ENCODE data around the gene CCR2. TPM values are rescaled to one million over a fixed set of nuclear protein-coding genes. Genes with fewer than 3 reads are reported as not detected.

CCR2 gene
- total RNA-seq, 2 donors from 2014 or later = 0.46 TPM; not detected in 1

DNA sequence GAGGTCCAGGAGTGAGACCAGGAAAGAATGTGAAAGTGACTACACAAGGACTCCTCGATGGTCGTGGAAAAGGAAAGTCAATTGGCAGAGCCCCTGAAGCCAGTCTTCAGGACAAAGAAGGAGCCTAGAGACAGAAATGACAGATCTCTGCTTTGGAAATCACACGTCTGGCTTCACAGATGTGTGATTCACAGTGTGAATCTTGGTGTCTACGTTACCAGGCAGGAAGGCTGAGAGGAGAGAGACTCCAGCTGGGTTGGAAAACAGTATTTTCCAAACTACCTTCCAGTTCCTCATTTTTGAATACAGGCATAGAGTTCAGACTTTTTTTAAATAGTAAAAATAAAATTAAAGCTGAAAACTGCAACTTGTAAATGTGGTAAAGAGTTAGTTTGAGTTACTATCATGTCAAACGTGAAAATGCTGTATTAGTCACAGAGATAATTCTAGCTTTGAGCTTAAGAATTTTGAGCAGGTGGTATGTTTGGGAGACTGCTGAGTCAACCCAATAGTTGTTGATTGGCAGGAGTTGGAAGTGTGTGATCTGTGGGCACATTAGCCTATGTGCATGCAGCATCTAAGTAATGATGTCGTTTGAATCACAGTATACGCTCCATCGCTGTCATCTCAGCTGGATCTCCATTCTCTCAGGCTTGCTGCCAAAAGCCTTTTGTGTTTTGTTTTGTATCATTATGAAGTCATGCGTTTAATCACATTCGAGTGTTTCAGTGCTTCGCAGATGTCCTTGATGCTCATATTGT is 6.0 kb downstream of the CCR2 start:
- peaks cover 67% of the 10 kb centered on the region for H3K27me3 Mint-ChIP-seq (ENCODE audit: low read depth)

DNA sequence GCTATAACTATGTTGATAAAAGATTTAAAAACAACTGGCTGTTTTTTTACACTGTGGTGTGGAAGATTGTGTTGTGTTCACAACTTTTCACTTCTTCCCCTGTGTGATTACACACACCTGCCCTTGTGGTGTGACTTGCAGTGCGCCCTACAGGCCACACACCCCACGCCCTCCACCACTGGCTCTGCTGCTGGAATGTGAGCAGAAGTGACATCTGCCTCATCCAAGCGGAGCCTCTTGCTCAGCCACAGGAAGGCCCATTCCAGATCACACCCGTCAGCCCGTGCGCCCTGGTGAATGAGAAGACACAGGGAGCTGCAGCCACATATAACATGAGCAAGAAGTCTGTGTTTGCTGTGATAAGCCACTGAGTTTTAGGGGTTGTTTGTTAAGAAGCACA is 7.0 kb downstream of the CCR2 start:
- Mint-ChIP-seq H3K4me1 (ENCODE audit: low read depth) (peaks cover 31% of the 10 kb centered on the region), H3K9me3 (no peaks in the 10 kb centered on the region), H3K4me3 (peak overlapping the region in 1 of 2 donors; percentile 16), H3K36me3 (ENCODE audit: insufficient read depth in 2 of 2) (no peaks in the 10 kb centered on the region), H3K27ac (no peak overlapping the region), H3K27me3 (ENCODE audit: low read depth) (peaks cover 67% of the 10 kb centered on the region)
- no peak for ATAC-seq (replicated peaks in 1 of 2)
- DNase-seq = no peak

More for the DNA sequence above, 6.0 kb downstream of the CCR2 start:
- Mint-ChIP-seq H3K27ac (no peak overlapping the region), H3K36me3 (ENCODE audit: insufficient read depth in 2 of 2) (peaks cover 0 to 2% of the 10 kb centered on the region in 2 donors), H3K9me3 (no peaks in the 10 kb centered on the region), H3K4me1 (ENCODE audit: low read depth) (peaks cover 30% of the 10 kb centered on the region), H3K4me3 (peak overlapping the region in 1 of 2 donors; percentile 13)
- ATAC-seq (replicated peaks in 1 of 2) (peak; percentile 92), DNase-seq (peak; percentile 45)

GRCh38 chr3:46361408-46362283 is 7.7 kb downstream of the CCR2 start:
- Mint-ChIP-seq H3K4me3 (no peak overlapping the region), H3K36me3 (ENCODE audit: insufficient read depth in 2 of 2) (no peaks in the 10 kb centered on the region), H3K9me3 (no peaks in the 10 kb centered on the region), H3K27me3 (ENCODE audit: low read depth) (peaks cover 67% of the 10 kb centered on the region), H3K4me1 (ENCODE audit: low read depth) (peaks cover 37% of the 10 kb centered on the region), H3K27ac (no peak overlapping the region)
- DNase-seq = no peak
- peak in 1 of 2 donors; percentile 29 for ATAC-seq (replicated peaks in 1 of 2)

- DNase-seq = no peak
- Mint-ChIP-seq H3K4me1 (ENCODE audit: low read depth) (peaks cover 41% of the 10 kb centered on the region), H3K27me3 (ENCODE audit: low read depth) (peaks cover 58% of the 10 kb centered on the region)
Observed at GRCh38 chr3:46365041-46365440, 11.1 kb downstream of the CCR2 start.

GRCh38 chr3:46365737-46366524 is 12.0 kb downstream of the CCR2 start:
- DNase-seq (no peak), ATAC-seq (replicated peaks in 1 of 2) (no peak)
- Mint-ChIP-seq H3K36me3 (ENCODE audit: insufficient read depth in 2 of 2) (no peaks in the 10 kb centered on the region), H3K27ac (no peak overlapping the region), H3K27me3 (ENCODE audit: low read depth) (peaks cover 58% of the 10 kb centered on the region), H3K4me3 (no peak overlapping the region), H3K4me1 (ENCODE audit: low read depth) (peaks cover 44% of the 10 kb centered on the region), H3K9me3 (no peaks in the 10 kb centered on the region)

More at GRCh38 chr3:46365041-46365440, 11.1 kb downstream of the CCR2 start:
- no peak for ATAC-seq (replicated peaks in 1 of 2)
- no peaks in the 10 kb centered on the region for H3K9me3 Mint-ChIP-seq
- H3K36me3 Mint-ChIP-seq (ENCODE audit: insufficient read depth in 2 of 2) = no peaks in the 10 kb centered on the region
- no peak overlapping the region for H3K27ac Mint-ChIP-seq
- H3K4me3 Mint-ChIP-seq = no peak overlapping the region

DNA sequence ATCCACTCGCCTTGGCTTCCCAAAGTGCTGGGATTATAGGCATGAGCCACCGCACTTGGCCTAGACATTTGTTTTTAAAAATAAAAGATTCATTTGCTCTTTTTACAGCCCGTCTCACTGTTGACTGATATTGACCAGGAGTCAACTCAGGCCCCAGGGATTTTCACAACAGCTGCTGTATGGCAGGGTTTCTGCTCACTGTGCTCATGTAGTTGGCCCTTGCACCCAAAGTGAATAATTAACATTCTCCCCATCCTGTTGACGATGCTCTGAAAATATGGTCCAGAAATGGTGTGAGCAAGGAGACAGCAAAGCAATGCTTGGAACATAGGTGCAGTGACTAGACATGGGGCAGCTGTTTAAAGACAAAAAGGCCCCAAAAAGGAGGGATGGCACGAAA is 13.9 kb downstream of the CCR2 start:
- DNase-seq (no peak), ATAC-seq (replicated peaks in 1 of 2) (no peak)
- peaks cover 59% of the 10 kb centered on the region for H3K27me3 Mint-ChIP-seq (ENCODE audit: low read depth)
- H3K9me3 Mint-ChIP-seq = no peaks in the 10 kb centered on the region
- no peaks in the 10 kb centered on the region for H3K36me3 Mint-ChIP-seq (ENCODE audit: insufficient read depth in 2 of 2)
- H3K4me3 Mint-ChIP-seq = no peak overlapping the region
- peaks cover 40% of the 10 kb centered on the region for H3K4me1 Mint-ChIP-seq (ENCODE audit: low read depth)
- no peak overlapping the region for H3K27ac Mint-ChIP-seq

GRCh38 chr3:46368569-46368968 is 14.7 kb downstream of the CCR2 start:
- H3K27me3 Mint-ChIP-seq (ENCODE audit: low read depth) = peaks cover 63% of the 10 kb centered on the region
- H3K4me3 Mint-ChIP-seq = peak overlapping the region in 1 of 2 donors; percentile 3
- H3K9me3 Mint-ChIP-seq = no peaks in the 10 kb centered on the region
- DNase-seq (peak; percentile 48 to 56), ATAC-seq (replicated peaks in 1 of 2) (peak in 1 of 2 donors; percentile 29)
- H3K27ac Mint-ChIP-seq = no peak overlapping the region
- peaks cover 40% of the 10 kb centered on the region for H3K4me1 Mint-ChIP-seq (ENCODE audit: low read depth)
- no peaks in the 10 kb centered on the region for H3K36me3 Mint-ChIP-seq (ENCODE audit: insufficient read depth in 2 of 2)

GRCh38 chr3:46369151-46369550 is 15.2 kb downstream of the CCR2 start:
- peak; percentile 3 to 21 for ATAC-seq (replicated peaks in 1 of 2)
- Mint-ChIP-seq H3K4me1 (ENCODE audit: low read depth) (peaks cover 40% of the 10 kb centered on the region), H3K9me3 (no peaks in the 10 kb centered on the region), H3K27ac (peak overlapping the region; percentile 93), H3K36me3 (ENCODE audit: insufficient read depth in 2 of 2) (no peaks in the 10 kb centered on the region), H3K27me3 (ENCODE audit: low read depth) (peaks cover 64% of the 10 kb centered on the region), H3K4me3 (peak overlapping the region; percentile 38 to 73)
- DNase-seq = no peak

DNA sequence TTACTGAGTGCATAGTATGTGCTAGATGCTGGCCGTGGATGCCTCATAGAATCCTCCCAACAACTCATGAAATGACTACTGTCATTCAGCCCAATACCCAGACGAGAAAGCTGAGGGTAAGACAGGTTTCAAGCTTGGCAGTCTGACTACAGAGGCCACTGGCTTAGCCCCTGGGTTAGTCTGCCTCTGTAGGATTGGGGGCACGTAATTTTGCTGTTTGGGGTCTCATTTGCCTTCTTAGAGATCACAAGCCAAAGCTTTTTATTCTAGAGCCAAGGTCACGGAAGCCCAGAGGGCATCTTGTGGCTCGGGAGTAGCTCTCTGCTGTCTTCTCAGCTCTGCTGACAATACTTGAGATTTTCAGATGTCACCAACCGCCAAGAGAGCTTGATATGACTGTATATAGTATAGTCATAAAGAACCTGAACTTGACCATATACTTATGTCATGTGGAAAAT is 15.8 kb downstream of the CCR2 start:
- H3K27ac Mint-ChIP-seq = peak overlapping the region; percentile 93
- peak overlapping the region; percentile 50 to 73 for H3K4me3 Mint-ChIP-seq
- H3K9me3 Mint-ChIP-seq = no peaks in the 10 kb centered on the region
- DNase-seq = peak; percentile 59 to 66
- peak; percentile 85 to 86 for ATAC-seq (replicated peaks in 1 of 2)
- no peaks in the 10 kb centered on the region for H3K36me3 Mint-ChIP-seq (ENCODE audit: insufficient read depth in 2 of 2)
- peaks cover 45% of the 10 kb centered on the region for H3K4me1 Mint-ChIP-seq (ENCODE audit: low read depth)
- peaks cover 66% of the 10 kb centered on the region for H3K27me3 Mint-ChIP-seq (ENCODE audit: low read depth)

DNA sequence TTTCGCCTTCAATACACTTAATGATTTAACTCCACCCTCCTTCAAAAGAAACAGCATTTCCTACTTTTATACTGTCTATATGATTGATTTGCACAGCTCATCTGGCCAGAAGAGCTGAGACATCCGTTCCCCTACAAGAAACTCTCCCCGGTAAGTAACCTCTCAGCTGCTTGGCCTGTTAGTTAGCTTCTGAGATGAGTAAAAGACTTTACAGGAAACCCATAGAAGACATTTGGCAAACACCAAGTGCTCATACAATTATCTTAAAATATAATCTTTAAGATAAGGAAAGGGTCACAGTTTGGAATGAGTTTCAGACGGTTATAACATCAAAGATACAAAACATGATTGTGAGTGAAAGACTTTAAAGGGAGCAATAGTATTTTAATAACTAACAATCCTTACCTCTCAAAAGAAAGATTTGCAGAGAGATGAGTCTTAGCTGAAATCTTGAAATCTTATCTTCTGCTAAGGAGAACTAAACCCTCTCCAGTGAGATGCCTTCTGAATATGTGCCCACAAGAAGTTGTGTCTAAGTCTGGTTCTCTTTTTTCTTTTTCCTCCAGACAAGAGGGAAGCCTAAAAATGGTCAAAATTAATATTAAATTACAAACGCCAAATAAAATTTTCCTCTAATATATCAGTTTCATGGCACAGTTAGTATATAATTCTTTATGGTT is 17.1 kb downstream of the CCR2 start, which contains the start of gene CCR5:
Gene CCR5, plus strand, starts transcription at position 108 of the 680 bp plus-strand sequence. CDS start 1,957 bp downstream, outside the sequence.
- H3K4me3 Mint-ChIP-seq = peak within 1 kb of the TSS; percentile 50 to 73
- DNase-seq (peak; percentile 42 to 49), ATAC-seq (replicated peaks in 1 of 2) (peak; percentile 43 to 47)
- no peaks in the 10 kb centered on the region for H3K36me3 Mint-ChIP-seq (ENCODE audit: insufficient read depth in 2 of 2)
- H3K4me1 Mint-ChIP-seq (ENCODE audit: low read depth) = peaks cover 55% of the 10 kb centered on the region
- peaks cover 66% of the 10 kb centered on the region for H3K27me3 Mint-ChIP-seq (ENCODE audit: low read depth)
- H3K27ac Mint-ChIP-seq = peak within 1 kb of the TSS; percentile 93
- no peaks in the 10 kb centered on the region for H3K9me3 Mint-ChIP-seq

DNA sequence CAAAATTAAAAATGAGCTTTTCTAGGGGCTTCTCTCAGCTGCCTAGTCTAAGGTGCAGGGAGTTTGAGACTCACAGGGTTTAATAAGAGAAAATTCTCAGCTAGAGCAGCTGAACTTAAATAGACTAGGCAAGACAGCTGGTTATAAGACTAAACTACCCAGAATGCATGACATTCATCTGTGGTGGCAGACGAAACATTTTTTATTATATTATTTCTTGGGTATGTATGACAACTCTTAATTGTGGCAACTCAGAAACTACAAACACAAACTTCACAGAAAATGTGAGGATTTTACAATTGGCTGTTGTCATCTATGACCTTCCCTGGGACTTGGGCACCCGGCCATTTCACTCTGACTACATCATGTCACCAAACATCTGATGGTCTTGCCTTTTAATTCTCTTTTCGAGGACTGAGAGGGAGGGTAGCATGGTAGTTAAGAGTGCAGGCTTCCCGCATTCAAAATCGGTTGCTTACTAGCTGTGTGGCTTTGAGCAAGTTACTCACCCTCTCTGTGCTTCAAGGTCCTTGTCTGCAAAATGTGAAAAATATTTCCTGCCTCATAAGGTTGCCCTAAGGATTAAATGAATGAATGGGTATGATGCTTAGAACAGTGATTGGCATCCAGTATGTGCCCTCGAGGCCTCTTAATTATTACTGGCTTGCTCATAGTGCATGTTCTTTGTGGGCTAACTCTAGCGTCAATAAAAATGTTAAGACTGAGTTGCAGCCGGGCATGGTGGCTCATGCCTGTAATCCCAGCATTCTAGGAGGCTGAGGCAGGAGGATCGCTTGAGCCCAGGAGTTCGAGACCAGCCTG is 17.8 kb downstream of the CCR2 start:
- Mint-ChIP-seq H3K27me3 (ENCODE audit: low read depth) (peaks cover 59% of the 10 kb centered on the region), H3K27ac (no peak overlapping the region), H3K36me3 (ENCODE audit: insufficient read depth in 2 of 2) (no peaks in the 10 kb centered on the region), H3K4me1 (ENCODE audit: low read depth) (peaks cover 51% of the 10 kb centered on the region), H3K9me3 (no peaks in the 10 kb centered on the region), H3K4me3 (no peak overlapping the region)
- DNase-seq (no peak), ATAC-seq (replicated peaks in 1 of 2) (no peak)

Measured in activated T-cell treated with anti-CD3 and anti-CD28 coated beads, Interleukin-2, amount 50 U/mL, for 72 hours (primary cell).